ENCODE data around the gene ASCL3. TPM values are rescaled to one million over a fixed set of nuclear protein-coding genes. Genes with fewer than 3 reads are reported as not detected.

Gene ASCL3
- total RNA-seq, 4 donors from 2014 or later = not detected

DNA sequence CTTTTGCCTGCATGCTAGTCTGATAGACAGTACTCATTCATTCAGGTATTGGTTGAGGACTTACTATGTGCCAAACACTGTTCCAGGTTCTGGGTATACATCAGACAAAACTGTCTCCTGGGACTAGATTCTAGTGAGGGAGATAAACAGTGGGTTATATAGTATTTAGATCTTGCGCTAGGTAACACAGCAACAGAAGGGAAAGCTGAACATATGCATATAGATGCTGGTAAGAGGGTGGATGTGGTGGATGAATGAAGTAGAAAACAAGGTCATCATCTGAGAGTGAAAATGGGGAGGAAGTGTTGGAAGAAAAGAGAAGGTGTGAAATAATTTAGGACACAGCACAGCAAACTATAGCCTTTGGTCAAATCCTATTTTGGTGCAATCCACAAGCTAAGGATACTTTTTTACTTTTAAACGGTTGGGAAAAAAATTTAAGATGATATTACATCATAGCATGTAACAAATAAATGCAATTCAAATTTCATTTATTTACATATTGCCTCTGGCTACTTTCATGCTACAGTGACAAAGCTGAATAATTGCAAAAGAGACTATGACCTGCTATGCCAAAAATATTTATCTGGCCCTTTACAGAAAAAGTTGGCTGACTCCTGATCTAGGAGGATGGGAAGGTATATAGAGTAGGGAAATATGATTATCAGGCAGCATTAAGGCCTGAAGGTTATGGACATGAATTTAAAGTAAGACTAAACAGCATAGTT is 28.5 kb upstream of the ASCL3 start:
- no peak for TF ChIP-seq POLR2A (IDR thresholded peaks at IDR 0.05)
- TF ChIP-seq, protein P1, sequence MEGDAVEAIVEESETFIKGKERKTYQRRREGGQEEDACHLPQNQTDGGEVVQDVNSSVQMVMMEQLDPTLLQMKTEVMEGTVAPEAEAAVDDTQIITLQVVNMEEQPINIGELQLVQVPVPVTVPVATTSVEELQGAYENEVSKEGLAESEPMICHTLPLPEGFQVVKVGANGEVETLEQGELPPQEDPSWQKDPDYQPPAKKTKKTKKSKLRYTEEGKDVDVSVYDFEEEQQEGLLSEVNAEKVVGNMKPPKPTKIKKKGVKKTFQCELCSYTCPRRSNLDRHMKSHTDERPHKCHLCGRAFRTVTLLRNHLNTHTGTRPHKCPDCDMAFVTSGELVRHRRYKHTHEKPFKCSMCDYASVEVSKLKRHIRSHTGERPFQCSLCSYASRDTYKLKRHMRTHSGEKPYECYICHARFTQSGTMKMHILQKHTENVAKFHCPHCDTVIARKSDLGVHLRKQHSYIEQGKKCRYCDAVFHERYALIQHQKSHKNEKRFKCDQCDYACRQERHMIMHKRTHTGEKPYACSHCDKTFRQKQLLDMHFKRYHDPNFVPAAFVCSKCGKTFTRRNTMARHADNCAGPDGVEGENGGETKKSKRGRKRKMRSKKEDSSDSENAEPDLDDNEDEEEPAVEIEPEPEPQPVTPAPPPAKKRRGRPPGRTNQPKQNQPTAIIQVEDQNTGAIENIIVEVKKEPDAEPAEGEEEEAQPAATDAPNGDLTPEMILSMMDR (IDR thresholded peaks at IDR 0.05) = no peak
- Histone ChIP-seq H3K4me3 (replicated peaks in 1 of 3) (no peak overlapping the region), H3K27ac (no peak overlapping the region), H3K9me3 (no peaks in the 10 kb centered on the region), H3K36me3 (no peaks in the 10 kb centered on the region), H3K27me3 (no peaks in the 10 kb centered on the region), H3K4me1 (no peaks in the 10 kb centered on the region)
- 87 to 94% methylated on average over 2 of the region's 2 CpGs for WGBS, 2 donors
- intact Hi-C loops (cut with DNase I) = no loop called here
- no peak for DNase-seq

DNA sequence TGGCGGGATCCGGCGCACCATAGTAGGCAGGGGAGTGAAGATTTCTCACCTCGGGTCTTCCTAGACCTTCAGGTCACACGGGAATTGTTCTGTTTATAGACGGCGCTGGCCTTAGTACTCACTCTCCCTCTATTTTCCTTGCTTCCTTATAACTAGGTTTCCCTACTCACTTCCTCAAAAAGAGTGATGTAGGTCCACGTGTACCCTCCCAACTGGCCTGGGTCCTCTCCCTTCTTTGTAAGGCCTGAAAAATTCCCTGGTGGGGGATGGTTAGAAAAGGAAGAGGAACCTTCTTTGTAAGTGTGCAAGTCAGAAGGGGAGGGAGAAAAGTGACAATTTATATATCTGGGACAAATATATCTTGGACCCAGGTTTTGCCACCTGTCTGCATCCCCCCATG is 24.4 kb upstream of the ASCL3 start:
- Histone ChIP-seq H3K36me3 (no peaks in the 10 kb centered on the region), H3K4me1 (peaks cover 12 to 19% of the 10 kb centered on the region in 2 donors), H3K27ac (no peak overlapping the region), H3K27me3 (no peaks in the 10 kb centered on the region), H3K9me3 (no peaks in the 10 kb centered on the region), H3K4me3 (replicated peaks in 1 of 3) (no peak overlapping the region)
- intact Hi-C loops (cut with DNase I) = loop anchor here (10.0 kb wide), 1 partner anchor 292 kb away; no protein-coding TSS in a partner anchor
- no peak for DNase-seq
- WGBS, 2 donors = 85 to 90% methylated on average over 8 of the region's 8 CpGs
- TF ChIP-seq POLR2A (IDR thresholded peaks at IDR 0.05) = no peak
- TF ChIP-seq, protein P1 (IDR thresholded peaks at IDR 0.05) = no peak

DNA sequence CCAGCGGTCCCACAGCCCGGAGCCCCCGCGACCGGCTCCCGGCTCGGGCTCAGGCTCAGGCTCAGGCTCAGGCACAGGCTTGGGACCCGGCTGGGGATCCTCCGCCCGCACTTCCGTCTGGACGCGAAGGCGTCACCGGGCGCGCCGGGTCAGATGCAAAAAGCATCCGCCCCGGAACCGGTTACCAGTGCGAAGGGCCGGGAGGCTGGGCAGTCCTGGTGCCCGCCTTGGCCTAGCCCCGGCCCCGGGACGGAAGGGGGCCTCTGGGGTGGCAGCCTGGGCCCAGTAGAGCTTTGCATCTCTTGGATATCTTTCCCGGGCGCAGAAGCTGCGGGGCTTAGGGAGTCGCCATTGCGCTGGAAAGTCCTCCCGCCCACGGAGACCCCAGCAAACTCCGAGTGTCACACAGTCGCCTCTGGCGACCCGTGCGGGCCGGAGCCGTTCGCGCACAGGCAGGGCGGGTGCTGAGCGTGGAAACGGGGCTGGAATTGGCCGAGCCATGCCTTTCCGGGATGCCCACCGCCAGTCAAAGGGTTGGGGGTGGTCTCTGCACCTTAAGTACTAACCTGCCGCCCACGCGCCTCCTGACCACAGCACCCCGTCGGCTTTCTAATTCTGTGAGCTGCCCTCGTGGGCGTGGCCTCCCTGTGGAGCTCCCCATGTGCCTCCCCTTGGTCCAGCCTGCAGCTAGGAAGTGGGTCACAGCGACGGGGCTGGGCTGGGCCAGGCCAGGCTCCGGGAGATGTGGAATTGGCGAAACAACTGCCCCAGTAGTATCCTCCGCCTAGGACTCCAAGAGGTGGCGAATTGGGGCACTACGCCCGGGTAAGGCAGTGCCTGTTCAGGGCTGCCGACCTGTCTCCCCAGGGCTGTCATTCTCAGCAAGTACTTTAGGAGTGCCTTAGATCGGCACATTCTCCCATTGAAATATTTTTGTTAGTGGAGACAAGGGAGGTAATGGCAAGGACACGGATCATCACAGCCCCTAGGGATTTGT is 21.8 kb upstream of the ASCL3 start, which contains the start of gene TMEM9B:
TMEM9B (minus strand) TSS at position 119 of the 997 bp plus-strand sequence. CDS start 129 bp downstream, outside the sequence.
- Histone ChIP-seq H3K9me3 (no peaks in the 10 kb centered on the region), H3K27me3 (no peaks in the 10 kb centered on the region), H3K27ac (peak within 1 kb of the TSS; percentile 88 to 92 (median 90)), H3K4me1 (peaks cover 23 to 29% of the 10 kb centered on the region in 2 donors), H3K36me3 (no peaks in the 10 kb centered on the region), H3K4me3 (replicated peaks in 1 of 3) (peak within 1 kb of the TSS; percentile 24 to 78 (median 63))
- WGBS, 2 donors = 0 to 2% methylated on average over 7 of the region's 67 CpGs
- DNase-seq = peak; percentile 95 to 98
- peak; percentile 47 to 89 for TF ChIP-seq POLR2A (IDR thresholded peaks at IDR 0.05)
- TF ChIP-seq, protein P1 (IDR thresholded peaks at IDR 0.05) = peak in 1 of 6 experiments; percentile 11
- intact Hi-C loops (cut with DNase I) = loop anchor here (10.0 kb wide), 1 partner anchor 290 kb away; no protein-coding TSS in a partner anchor

DNA sequence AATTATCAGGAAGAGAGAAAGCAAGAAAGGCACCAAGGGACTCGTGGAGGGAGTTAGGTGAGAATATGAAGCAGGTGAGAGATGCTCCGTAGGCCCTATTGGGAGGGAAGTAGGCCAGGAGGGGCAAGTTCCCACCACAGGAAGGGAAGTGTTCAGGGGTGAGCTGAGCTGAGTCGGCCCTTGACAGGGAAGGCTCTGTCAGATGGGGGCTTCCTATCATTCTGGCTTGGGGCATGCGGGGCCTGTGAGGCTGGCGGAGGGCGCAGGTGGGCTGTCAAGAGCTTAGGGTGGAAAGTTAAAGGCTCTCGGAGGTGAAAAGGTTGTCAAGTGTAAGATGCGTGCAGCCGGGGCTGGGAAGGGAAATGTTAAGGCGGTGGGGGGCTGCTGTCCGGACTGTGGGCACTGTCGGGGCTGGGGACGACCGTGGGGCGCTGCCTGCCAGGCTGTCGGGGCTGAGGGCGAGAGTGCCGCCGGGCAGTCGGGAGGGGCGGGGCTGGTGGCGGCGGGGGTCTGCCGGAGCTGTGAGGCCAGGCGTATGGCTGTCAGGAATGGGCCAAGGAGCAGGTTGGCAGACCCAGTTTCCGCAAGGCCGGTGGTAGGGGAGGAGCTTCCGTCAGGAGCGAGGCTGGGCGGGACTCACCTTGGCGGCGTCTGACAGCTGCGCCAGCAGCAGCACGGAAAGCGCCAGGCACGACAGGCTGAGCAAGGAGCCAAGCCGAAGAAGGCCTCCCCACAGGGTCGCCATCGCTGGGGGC is 20.9 kb upstream of the ASCL3 start:
- intact Hi-C loops (cut with DNase I) = loop anchor here (10.0 kb wide), 1 partner anchor 289 kb away; no protein-coding TSS in a partner anchor
- no peak for TF ChIP-seq POLR2A (IDR thresholded peaks at IDR 0.05)
- TF ChIP-seq, protein P1 (IDR thresholded peaks at IDR 0.05) = no peak
- H3K36me3 ChIP-seq = no peaks in the 10 kb centered on the region
- H3K27me3 ChIP-seq = no peaks in the 10 kb centered on the region
- whole genome bisulfite sequencing, 2 donors = 3 to 7% methylated on average over 21 to 34 of the region's 39 CpGs
- peak overlapping the region; percentile 24 to 78 (median 63) for H3K4me3 ChIP-seq (replicated peaks in 1 of 3)
- DNase-seq = peak; percentile 88 to 91
- H3K27ac ChIP-seq = peak overlapping the region; percentile 88 to 92 (median 90)
- peaks cover 27 to 35% of the 10 kb centered on the region in 2 donors for H3K4me1 ChIP-seq
- H3K9me3 ChIP-seq = no peaks in the 10 kb centered on the region

Measured in thyroid gland (tissue), 4 donors.